ENCODE measurements around the gene SLC5A9.
"Not testable (repeated sequence)": the region's sequence is repeated elsewhere in the genome, so short reads cannot be mapped to it uniquely, and the experiment has no call there.

The SLC5A9 gene

DNA sequence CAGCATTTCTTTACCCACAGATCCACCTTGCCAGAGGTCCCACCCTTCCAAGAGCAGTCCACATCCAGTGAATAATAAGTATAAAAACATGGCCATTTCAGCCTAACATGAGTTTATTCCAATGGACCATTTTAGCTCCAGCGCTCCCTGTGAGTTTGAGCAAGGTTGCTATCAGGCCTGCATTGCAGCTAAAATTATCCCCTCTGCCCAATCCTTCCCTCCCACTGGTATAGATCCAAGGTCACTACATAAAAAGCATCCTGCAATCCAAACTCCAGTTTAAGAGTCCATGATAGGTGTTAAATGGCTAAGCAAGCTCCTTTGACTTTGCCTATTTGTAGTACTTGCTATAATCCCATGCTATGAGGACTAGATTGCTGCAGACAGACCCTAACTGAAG, 35.6 kb downstream of the SLC5A9 start:
- H3K9me3 ChIP-seq (ENCODE audit: insufficient read depth, low read length): no peaks in the 10 kb centered on the region
- no peak overlapping the region for H3K4me3 ChIP-seq (ENCODE audit: low read length)
- H3K4me2 ChIP-seq (ENCODE audit: low read length): no peak overlapping the region
- H2AFZ ChIP-seq (ENCODE audit: low read depth, low read length): no peak overlapping the region
- TF ChIP-seq CTCF (IDR thresholded peaks at IDR 0.05; ENCODE audit: low read depth, low read length): no peak
- no peak for TF ChIP-seq EZH2phosphoT487 (IDR thresholded peaks at IDR 0.05; ENCODE audit: low read depth)
- H3K4me1 ChIP-seq (ENCODE audit: low read length): no peaks in the 10 kb centered on the region
- H3K27ac ChIP-seq (ENCODE audit: low read length): no peak overlapping the region
- no peaks in the 10 kb centered on the region for H3K36me3 ChIP-seq (replicated peaks; ENCODE audit: low read depth, low read length)
- no peaks in the 10 kb centered on the region for H4K20me1 ChIP-seq (ENCODE audit: insufficient read depth, low read length)
- H3K9ac ChIP-seq (ENCODE audit: low read length): no peak overlapping the region
- no peaks in the 10 kb centered on the region for H3K79me2 ChIP-seq (ENCODE audit: low read length)
- no peaks in the 10 kb centered on the region for H3K27me3 ChIP-seq (ENCODE audit: low read depth, low read length)

GRCh38 chr1:48261881-48262400, 39.4 kb downstream of the SLC5A9 start:
- H3K79me2 ChIP-seq (ENCODE audit: low read length): no peaks in the 10 kb centered on the region

GRCh38 chr1:48263041-48263440, 40.5 kb downstream of the SLC5A9 start:
- H3K4me1 ChIP-seq (ENCODE audit: low read length): no peaks in the 10 kb centered on the region
- H3K36me3 ChIP-seq (replicated peaks; ENCODE audit: low read depth, low read length): no peaks in the 10 kb centered on the region
- no peak overlapping the region for H2AFZ ChIP-seq (ENCODE audit: low read depth, low read length)
- H3K27me3 ChIP-seq (ENCODE audit: low read depth, low read length): no peaks in the 10 kb centered on the region
- no peaks in the 10 kb centered on the region for H3K79me2 ChIP-seq (ENCODE audit: low read length)
- H3K4me2 ChIP-seq (ENCODE audit: low read length): no peak overlapping the region
- no peak overlapping the region for H3K9ac ChIP-seq (ENCODE audit: low read length)
- no peak overlapping the region for H3K27ac ChIP-seq (ENCODE audit: low read length)
- H4K20me1 ChIP-seq (ENCODE audit: insufficient read depth, low read length): no peaks in the 10 kb centered on the region
- no peaks in the 10 kb centered on the region for H3K9me3 ChIP-seq (ENCODE audit: insufficient read depth, low read length)
- TF ChIP-seq EZH2phosphoT487 (IDR thresholded peaks at IDR 0.05; ENCODE audit: low read depth) (no peak), CTCF (IDR thresholded peaks at IDR 0.05; ENCODE audit: low read depth, low read length) (no peak)
- no peak overlapping the region for H3K4me3 ChIP-seq (ENCODE audit: low read length)

More at GRCh38 chr1:48261881-48262400, 39.4 kb downstream of the SLC5A9 start:
- H2AFZ ChIP-seq (ENCODE audit: low read depth, low read length): no peak overlapping the region
- H3K9me3 ChIP-seq (ENCODE audit: insufficient read depth, low read length): no peaks in the 10 kb centered on the region
- H4K20me1 ChIP-seq (ENCODE audit: insufficient read depth, low read length): no peaks in the 10 kb centered on the region
- TF ChIP-seq CTCF (IDR thresholded peaks at IDR 0.05; ENCODE audit: low read depth, low read length) (no peak), EZH2phosphoT487 (IDR thresholded peaks at IDR 0.05; ENCODE audit: low read depth) (no peak)
- no peaks in the 10 kb centered on the region for H3K36me3 ChIP-seq (replicated peaks; ENCODE audit: low read depth, low read length)
- no peaks in the 10 kb centered on the region for H3K27me3 ChIP-seq (ENCODE audit: low read depth, low read length)
- H3K9ac ChIP-seq (ENCODE audit: low read length): no peak overlapping the region
- H3K27ac ChIP-seq (ENCODE audit: low read length): no peak overlapping the region
- H3K4me1 ChIP-seq (ENCODE audit: low read length): no peaks in the 10 kb centered on the region
- H3K4me2 ChIP-seq (ENCODE audit: low read length): no peak overlapping the region
- no peak overlapping the region for H3K4me3 ChIP-seq (ENCODE audit: low read length)

- no peaks in the 10 kb centered on the region for H3K36me3 ChIP-seq (replicated peaks; ENCODE audit: low read depth, low read length)
- no peaks in the 10 kb centered on the region for H4K20me1 ChIP-seq (ENCODE audit: insufficient read depth, low read length)
- no peak overlapping the region for H2AFZ ChIP-seq (ENCODE audit: low read depth, low read length)
- no peaks in the 10 kb centered on the region for H3K9me3 ChIP-seq (ENCODE audit: insufficient read depth, low read length)
- H3K4me3 ChIP-seq (ENCODE audit: low read length): no peak overlapping the region
- no peak for TF ChIP-seq EZH2phosphoT487 (IDR thresholded peaks at IDR 0.05; ENCODE audit: low read depth)
- TF ChIP-seq CTCF (IDR thresholded peaks at IDR 0.05; ENCODE audit: low read depth, low read length): no peak
- no peaks in the 10 kb centered on the region for H3K4me1 ChIP-seq (ENCODE audit: low read length)
- H3K27me3 ChIP-seq (ENCODE audit: low read depth, low read length): no peaks in the 10 kb centered on the region
- no peaks in the 10 kb centered on the region for H3K79me2 ChIP-seq (ENCODE audit: low read length)
- H3K27ac ChIP-seq (ENCODE audit: low read length): no peak overlapping the region
- no peak overlapping the region for H3K4me2 ChIP-seq (ENCODE audit: low read length)
- H3K9ac ChIP-seq (ENCODE audit: low read length): no peak overlapping the region
Measured at GRCh38 chr1:48266576-48266975, 44.1 kb downstream of the SLC5A9 start.

DNA sequence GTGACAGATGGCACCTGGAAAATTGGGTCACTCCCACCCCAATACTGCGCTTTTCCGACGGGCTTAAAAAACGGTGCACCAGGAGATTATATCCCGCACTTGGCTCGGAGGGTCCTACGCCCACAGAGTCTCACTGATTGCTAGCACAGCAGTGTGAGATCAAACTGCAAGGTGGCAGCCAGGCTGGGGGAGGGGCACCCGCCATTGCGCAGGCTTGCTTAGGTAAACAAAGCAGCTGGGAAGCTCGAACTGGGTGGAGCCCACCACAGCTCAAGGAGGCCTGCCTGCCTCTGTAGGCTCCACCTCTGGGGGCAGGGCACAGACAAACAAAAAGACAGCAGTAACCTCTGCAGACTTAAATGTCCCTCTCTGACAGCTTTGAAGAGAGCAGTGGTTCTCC, 54.9 kb downstream of the SLC5A9 start:
- H3K9me3 ChIP-seq (ENCODE audit: insufficient read depth, low read length); H3K79me2 ChIP-seq (ENCODE audit: low read length); H3K4me2 ChIP-seq (ENCODE audit: low read length); H3K27me3 ChIP-seq (ENCODE audit: low read depth, low read length); H3K4me3 ChIP-seq (ENCODE audit: low read length); H3K27ac ChIP-seq (ENCODE audit: low read length); H3K4me1 ChIP-seq (ENCODE audit: low read length); H2AFZ ChIP-seq (ENCODE audit: low read depth, low read length); H3K9ac ChIP-seq (ENCODE audit: low read length); H4K20me1 ChIP-seq (ENCODE audit: insufficient read depth, low read length); H3K36me3 ChIP-seq (replicated peaks; ENCODE audit: low read depth, low read length): not testable (repeated sequence)

DNA sequence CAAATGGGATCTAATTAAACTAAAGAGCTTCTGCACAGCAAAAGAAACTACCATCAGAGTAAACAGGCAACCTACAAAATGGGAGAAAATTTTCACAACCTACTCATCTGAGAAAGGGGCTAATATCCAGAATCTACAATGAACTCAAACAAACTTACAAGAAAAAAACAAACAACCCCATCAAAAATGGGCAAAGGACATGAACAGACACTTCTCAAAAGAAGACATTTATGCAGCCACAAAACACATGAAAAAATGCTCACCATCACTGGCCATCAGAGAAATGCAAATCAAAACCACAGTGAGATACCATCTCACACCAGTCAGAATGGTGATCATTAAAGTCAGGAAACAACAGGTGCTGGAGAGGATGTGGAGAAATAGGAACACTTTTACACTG, 59.8 kb downstream of the SLC5A9 start:
- not testable (repeated sequence) for H4K20me1 ChIP-seq (ENCODE audit: insufficient read depth, low read length); H3K9me3 ChIP-seq (ENCODE audit: insufficient read depth, low read length); H3K4me1 ChIP-seq (ENCODE audit: low read length); H3K79me2 ChIP-seq (ENCODE audit: low read length); H3K36me3 ChIP-seq (replicated peaks; ENCODE audit: low read depth, low read length); H3K9ac ChIP-seq (ENCODE audit: low read length); H2AFZ ChIP-seq (ENCODE audit: low read depth, low read length); H3K27me3 ChIP-seq (ENCODE audit: low read depth, low read length); H3K4me3 ChIP-seq (ENCODE audit: low read length); H3K27ac ChIP-seq (ENCODE audit: low read length); H3K4me2 ChIP-seq (ENCODE audit: low read length)

Data from OCI-LY3 (cell line).